Gastrocnemius medialis (tissue), 4 donors: ENCODE data around the gene MCM5. TPM values are rescaled to one million over a fixed set of nuclear protein-coding genes. Genes with fewer than 3 reads are reported as not detected.

ENCODE experiments used
- ATAC-seq, 2 donors: fragments of 150-250 bp; one replicate each; pipeline ENCODE4 v1.9.1; 2016
- DNase-seq, 2 donors: peaks; one replicate each; pipeline ENCODE4 v3.0.0-alpha.2; 2019
- H3K27ac ChIP-seq, 4 donors: fragments of 200-600 bp; sonication (generic); 1 replicate in 1 of 4; 2 replicates in 3 of 4; pipeline ENCODE4 v1.5.1; 2016 to 2018; ENCODE audit warnings: mild to moderate bottlenecking in 2 of 4, moderate library complexity in 1 of 4
- H3K27me3 ChIP-seq, 3 donors: fragments of 200-600 bp; sonication (generic) in 2 of 3; 1 replicate in 1 of 3; 2 replicates in 2 of 3; pipeline versions ENCODE4 v1.5.1 to v1.6.0; 2016 to 2019; ENCODE audit warnings: mild to moderate bottlenecking in 1 of 3, moderate library complexity in 1 of 3
- H3K36me3 ChIP-seq, 2 donors: fragments of 200-600 bp; sonication (generic) in 1 of 2; one replicate each; pipeline ENCODE4 v1.5.1; 2017 to 2018
- H3K4me1 ChIP-seq, 2 donors: fragments of 200-600 bp; sonication (generic) in 1 of 2; one replicate each; pipeline ENCODE4 v1.5.1; 2016 to 2017; ENCODE audit warnings: mild to moderate bottlenecking in 2 of 2
- H3K4me3 ChIP-seq, 4 donors: fragments of 200-600 bp; sonication (generic) in 3 of 4; 1 replicate in 1 of 4; 2 replicates in 3 of 4; pipeline ENCODE4 v1.5.1; 2016 to 2019; ENCODE audit warnings: mild to moderate bottlenecking in 2 of 4
- H3K9me3 ChIP-seq, 3 donors: fragments of 200-600 bp; sonication (generic) in 2 of 3; 1 replicate in 1 of 3; 2 replicates in 2 of 3; pipeline ENCODE4 v1.5.1; 2016 to 2019
- CTCF ChIP-seq, 5 experiments: fragments of 450-650 bp in 3 of 5; fragments of 200-600 bp in 2 of 5; sonication (generic) in 2 of 5; IDR thresholded peaks in 4 of 5; conservative IDR thresholded peaks in 1 of 5; 1 replicate in 4 of 5; 2 replicates in 1 of 5; pipeline ENCODE4 v1.5.1; 2016 to 2019; ENCODE audit warnings: antibody characterized with exemption in 5 of 5, mild to moderate bottlenecking in 3 of 5, moderate library complexity in 3 of 5
- POLR2A ChIP-seq, 2 donors: fragments of 450-650 bp; IDR thresholded peaks; one replicate each; pipeline ENCODE4 v1.6.1; 2017; ENCODE audit warnings: antibody characterized with exemption in 2 of 2, mild to moderate bottlenecking in 2 of 2, moderate library complexity in 2 of 2
- in situ Hi-C, 4 donors: fragments of 200-750 bp; cut with MboI; loops; one replicate each; pipeline versions ENCODE4 v1.15.0 to v1.8.0; 2017; ENCODE audit warnings: low sequenced_read_pairs in 4 of 4
- intact Hi-C: fragments of 100-400 bp; cut with DNase I; formaldehyde crosslinking; loops from one replicate; pipeline ENCODE4 v1.15.1; 2023; ENCODE audit warnings: low total_unique reads
- total RNA-seq, 4 donors: library from RNA; depleted of rRNA; stranded (reverse); fragments of >200 nt; gene quantifications; one replicate each; pipeline versions ENCODE4 v1.1.0 to v1.2.3, GENCODE V29; 2016

MCM5 gene
- total RNA-seq, 4 donors from 2014 or later = 7.1 to 19.3 (median 14.9) TPM

GRCh38 chr22:35401863-35402262 is 1.9 kb downstream of the MCM5 start:
- Histone ChIP-seq H3K4me3 (no peak overlapping the region), H3K27ac (no peak overlapping the region), H3K4me1 (peaks cover 5 to 18% of the 10 kb centered on the region in 2 donors), H3K9me3 (no peaks in the 10 kb centered on the region), H3K27me3 (no peaks in the 10 kb centered on the region), H3K36me3 (peaks cover 0 to 23% of the 10 kb centered on the region in 2 donors)
- no peak for DNase-seq
- TF ChIP-seq CTCF (IDR thresholded peaks at IDR 0.05 in 4 of 5, conservative IDR thresholded peaks at IDR 0.05 in 1 of 5) (no peak), POLR2A (IDR thresholded peaks at IDR 0.05) (no peak)
- no peak for ATAC-seq
- in situ Hi-C loops = no loop called here
- intact Hi-C loops = no loop called here

GRCh38 chr22:35403356-35403755 is 3.4 kb downstream of the MCM5 start:
- no peak overlapping the region for H3K27ac ChIP-seq
- intact Hi-C loops = no loop called here
- no peaks in the 10 kb centered on the region for H3K27me3 ChIP-seq
- H3K9me3 ChIP-seq = no peaks in the 10 kb centered on the region
- in situ Hi-C loops = no loop called here
- peaks cover 5 to 18% of the 10 kb centered on the region in 2 donors for H3K4me1 ChIP-seq
- TF ChIP-seq POLR2A (IDR thresholded peaks at IDR 0.05) (no peak), CTCF (IDR thresholded peaks at IDR 0.05 in 4 of 5, conservative IDR thresholded peaks at IDR 0.05 in 1 of 5) (no peak)
- H3K4me3 ChIP-seq = no peak overlapping the region
- H3K36me3 ChIP-seq = peaks cover 0 to 36% of the 10 kb centered on the region in 2 donors
- no peak for ATAC-seq
- no peak for DNase-seq

GRCh38 chr22:35404176-35404575 is 4.2 kb downstream of the MCM5 start:
- H3K36me3 ChIP-seq = peaks cover 0 to 43% of the 10 kb centered on the region in 2 donors
- peaks cover 3 to 16% of the 10 kb centered on the region in 2 donors for H3K4me1 ChIP-seq
- intact Hi-C loops = no loop called here
- no peak overlapping the region for H3K27ac ChIP-seq
- TF ChIP-seq POLR2A (IDR thresholded peaks at IDR 0.05) (no peak), CTCF (IDR thresholded peaks at IDR 0.05 in 4 of 5, conservative IDR thresholded peaks at IDR 0.05 in 1 of 5) (no peak)
- no peak for ATAC-seq
- no peaks in the 10 kb centered on the region for H3K9me3 ChIP-seq
- H3K27me3 ChIP-seq = no peaks in the 10 kb centered on the region
- no peak overlapping the region for H3K4me3 ChIP-seq
- DNase-seq = no peak
- in situ Hi-C loops = no loop called here

GRCh38 chr22:35406443-35406842 is 6.5 kb downstream of the MCM5 start:
- Histone ChIP-seq H3K27ac (no peak overlapping the region), H3K4me3 (no peak overlapping the region), H3K9me3 (no peaks in the 10 kb centered on the region), H3K4me1 (no peaks in the 10 kb centered on the region), H3K27me3 (no peaks in the 10 kb centered on the region), H3K36me3 (peaks cover 0 to 55% of the 10 kb centered on the region in 2 donors)
- DNase-seq (no peak), ATAC-seq (no peak)
- intact Hi-C loops (no loop called here), in situ Hi-C loops (no loop called here)
- TF ChIP-seq CTCF (IDR thresholded peaks at IDR 0.05 in 4 of 5, conservative IDR thresholded peaks at IDR 0.05 in 1 of 5) (no peak), POLR2A (IDR thresholded peaks at IDR 0.05) (no peak)

GRCh38 chr22:35407362-35407761 is 7.4 kb downstream of the MCM5 start:
- no peak overlapping the region for H3K27ac ChIP-seq

More at GRCh38 chr22:35407362-35407761, 7.4 kb downstream of the MCM5 start:
- TF ChIP-seq CTCF (IDR thresholded peaks at IDR 0.05 in 4 of 5, conservative IDR thresholded peaks at IDR 0.05 in 1 of 5) = no peak
- no peak for TF ChIP-seq POLR2A (IDR thresholded peaks at IDR 0.05)
- no peak for ATAC-seq
- intact Hi-C loops (no loop called here), in situ Hi-C loops (no loop called here)
- no peak overlapping the region for H3K4me3 ChIP-seq
- no peaks in the 10 kb centered on the region for H3K9me3 ChIP-seq
- DNase-seq = no peak
- H3K4me1 ChIP-seq = no peaks in the 10 kb centered on the region
- no peaks in the 10 kb centered on the region for H3K27me3 ChIP-seq
- peaks cover 0 to 64% of the 10 kb centered on the region in 2 donors for H3K36me3 ChIP-seq
